Measurements from ENCODE around the gene MED10. TPM values are rescaled to one million over a fixed set of nuclear protein-coding genes. Genes with fewer than 3 reads are reported as not detected.

The MED10 gene
- total RNA-seq, 2 donors from 2014 or later = 28.5 to 36.5 TPM

GRCh38 chr5:6402939-6403338 is 24.6 kb upstream of the MED10 start:
- intact Hi-C loops (cut with DNase I) = no loop called here
- no peak for DNase-seq (ENCODE audit: low spot score)

- intact Hi-C loops (cut with DNase I) = no loop called here
- no peak for DNase-seq (ENCODE audit: low spot score)
Observed at GRCh38 chr5:6401410-6401809, 23.1 kb upstream of the MED10 start.

- no peak for DNase-seq (ENCODE audit: low spot score)
- intact Hi-C loops (cut with DNase I) = no loop called here
Observed at GRCh38 chr5:6399980-6400910, 21.9 kb upstream of the MED10 start.

- intact Hi-C loops (cut with DNase I) = no loop called here
- DNase-seq (ENCODE audit: low spot score) = no peak
Observed at GRCh38 chr5:6398570-6399230, 20.4 kb upstream of the MED10 start.

GRCh38 chr5:6397536-6398269 is 19.4 kb upstream of the MED10 start:
- intact Hi-C loops (cut with DNase I) = no loop called here

DNA sequence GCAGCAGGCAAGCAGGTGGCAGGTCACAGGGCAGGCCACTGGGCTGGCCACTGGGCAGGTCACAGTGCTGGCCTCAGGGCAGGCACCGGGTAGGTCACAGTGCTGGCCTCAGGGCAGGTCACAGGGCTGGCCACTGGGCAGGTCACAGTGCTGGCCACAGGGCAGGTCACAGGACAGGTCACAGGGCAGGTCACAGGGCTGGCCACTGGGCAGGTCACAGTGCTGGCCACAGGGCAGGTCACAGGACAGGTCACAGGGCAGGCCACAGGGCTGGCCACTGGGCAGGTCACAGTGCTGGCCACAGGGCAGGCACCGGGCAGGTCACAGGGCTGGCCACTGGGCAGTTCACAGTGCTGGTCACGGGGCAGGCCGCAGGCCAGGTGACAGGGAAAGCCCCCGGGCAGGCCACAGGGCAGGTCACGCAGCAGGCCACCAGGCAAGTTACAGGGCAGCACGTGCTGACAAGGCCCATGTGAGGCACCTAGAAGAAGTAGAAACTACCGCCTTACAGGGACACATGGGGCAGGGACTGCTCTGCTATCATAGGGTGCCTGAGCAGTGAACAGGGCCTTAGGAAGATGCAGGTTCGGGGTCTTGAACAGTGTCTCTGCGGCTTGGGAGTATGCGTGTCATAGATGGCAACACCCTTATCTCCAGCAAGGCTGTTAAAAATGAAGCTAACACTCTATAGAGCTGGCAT is 18.6 kb upstream of the MED10 start:
- DNase-seq (ENCODE audit: low spot score) = no peak
- intact Hi-C loops (cut with DNase I) = no loop called here

More at GRCh38 chr5:6397536-6398269, 19.4 kb upstream of the MED10 start:
- DNase-seq (ENCODE audit: low spot score) = no peak

- no peak for DNase-seq (ENCODE audit: low spot score)
- intact Hi-C loops (cut with DNase I) = no loop called here
Observed at GRCh38 chr5:6396043-6396442, 17.7 kb upstream of the MED10 start.

DNA sequence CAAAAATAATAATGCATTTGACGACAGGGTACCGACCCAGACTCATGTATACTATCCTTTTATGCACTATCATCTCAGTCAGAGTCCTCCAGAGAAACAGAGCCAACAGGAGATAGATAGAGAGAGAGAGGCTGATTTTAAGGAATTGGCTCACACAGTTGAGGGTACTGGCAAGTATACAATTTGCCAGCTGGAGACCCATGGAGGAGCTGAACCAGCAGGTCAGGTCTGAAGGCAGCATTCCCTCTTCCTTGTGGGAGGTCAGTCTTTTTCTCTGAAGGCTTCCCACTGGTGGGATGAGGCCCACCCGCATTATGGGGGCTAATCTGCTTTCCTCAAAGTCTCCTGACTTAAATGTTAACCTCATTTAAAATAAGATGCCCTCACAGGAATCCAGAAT is 17.3 kb upstream of the MED10 start:
- intact Hi-C loops (cut with DNase I) = no loop called here
- DNase-seq (ENCODE audit: low spot score) = no peak

DNA sequence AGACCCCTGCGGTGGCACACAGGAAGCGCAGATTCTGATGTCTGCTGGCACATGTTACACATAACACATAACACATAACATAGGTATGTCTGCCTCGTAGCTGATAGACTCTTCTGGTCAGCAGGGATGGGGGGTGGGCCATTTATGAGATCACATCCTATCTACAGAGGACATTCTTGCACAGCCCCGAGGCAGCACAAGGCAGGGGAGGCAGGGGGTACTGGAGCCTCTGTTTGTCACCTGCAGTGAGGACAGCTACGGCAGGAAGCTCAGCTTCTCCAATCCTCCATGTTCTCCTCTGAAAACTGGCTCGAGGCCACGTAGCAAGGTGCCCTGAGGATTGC is 16.7 kb upstream of the MED10 start:
- intact Hi-C loops (cut with DNase I) = no loop called here
- DNase-seq (ENCODE audit: low spot score) = no peak

- intact Hi-C loops (cut with DNase I) = no loop called here
- DNase-seq (ENCODE audit: low spot score) = no peak
Observed at GRCh38 chr5:6394429-6395101, 16.2 kb upstream of the MED10 start.

DNA sequence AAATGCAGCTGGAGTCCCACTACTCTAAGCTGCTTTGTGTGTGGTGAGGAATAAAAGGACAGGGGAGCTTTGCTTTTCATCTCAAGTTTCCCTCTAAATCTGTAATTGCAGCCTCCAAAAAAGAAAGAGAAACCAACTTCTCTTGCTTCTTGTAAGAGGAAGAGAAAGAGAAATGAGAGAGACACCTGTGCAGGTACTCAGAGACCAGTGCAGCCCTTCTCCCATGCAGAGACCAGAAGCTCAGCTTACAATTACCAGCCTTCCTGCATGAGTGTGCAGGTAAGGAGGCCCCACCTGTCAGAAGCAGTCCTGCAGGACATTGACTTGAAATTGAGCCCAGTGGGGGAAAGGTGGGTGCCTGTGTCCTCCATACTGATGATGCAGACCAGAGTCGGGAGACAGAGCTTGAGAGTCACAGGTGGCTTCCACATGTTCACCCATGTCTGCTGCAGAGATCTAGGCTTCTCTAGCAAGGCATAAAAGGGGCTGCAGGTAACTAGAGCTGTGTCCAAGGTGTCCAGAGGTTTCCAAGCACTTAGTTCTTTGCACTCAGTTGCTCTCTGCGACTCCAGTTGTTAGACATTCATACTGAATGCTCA is 15.3 kb upstream of the MED10 start:
- intact Hi-C loops (cut with DNase I) = no loop called here
- no peak for DNase-seq (ENCODE audit: low spot score)

- no peak for DNase-seq (ENCODE audit: low spot score)
- intact Hi-C loops (cut with DNase I) = no loop called here
Observed at GRCh38 chr5:6392561-6392960, 14.2 kb upstream of the MED10 start.

DNA sequence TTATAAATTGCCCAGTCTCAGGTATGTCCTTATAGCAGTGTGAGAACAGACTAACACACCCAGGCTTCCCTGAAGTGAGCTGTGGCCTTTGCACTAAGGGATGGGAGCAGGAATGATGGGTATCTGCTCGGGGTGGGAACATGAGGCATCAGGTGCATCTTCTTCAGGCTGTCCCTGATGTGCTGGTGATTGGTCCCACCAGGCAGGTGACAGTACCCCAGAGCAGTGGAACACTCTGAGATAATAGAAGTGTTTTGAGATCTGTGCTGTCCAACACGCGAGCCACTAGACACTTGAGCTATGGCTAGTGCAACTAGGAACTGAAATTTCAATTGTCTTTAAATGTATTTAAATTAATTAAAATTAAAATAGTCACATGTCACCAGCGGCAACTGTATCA is 12.8 kb upstream of the MED10 start:
- DNase-seq (ENCODE audit: low spot score) = no peak
- intact Hi-C loops (cut with DNase I) = no loop called here

- intact Hi-C loops (cut with DNase I) = no loop called here
- no peak for DNase-seq (ENCODE audit: low spot score)
Observed at GRCh38 chr5:6389946-6390530, 11.7 kb upstream of the MED10 start.

- intact Hi-C loops (cut with DNase I) = no loop called here
- DNase-seq (ENCODE audit: low spot score) = no peak
Observed at GRCh38 chr5:6389397-6389796, 11.1 kb upstream of the MED10 start.

- intact Hi-C loops (cut with DNase I) = no loop called here
- DNase-seq (ENCODE audit: low spot score) = no peak
Observed at GRCh38 chr5:6387970-6388369, 9.6 kb upstream of the MED10 start.

DNA sequence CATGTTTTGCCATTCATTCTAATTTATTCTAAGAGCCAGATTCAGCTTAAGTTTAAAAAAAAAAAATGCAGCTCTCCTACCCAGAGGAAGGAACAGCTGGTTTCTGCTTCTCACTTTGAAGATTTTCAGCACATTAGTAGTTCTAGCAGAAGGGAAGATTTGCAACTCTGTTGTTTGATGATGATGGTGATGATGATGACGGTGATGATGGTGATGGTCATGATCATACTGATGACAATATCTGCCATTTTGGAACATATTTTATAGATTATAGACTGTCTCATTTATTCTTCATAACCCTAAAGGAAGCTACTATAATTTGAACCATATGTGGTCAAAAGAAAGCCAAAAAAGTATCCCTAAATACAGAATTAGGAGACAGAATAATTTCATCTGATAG is 7.9 kb upstream of the MED10 start:
- intact Hi-C loops (cut with DNase I) = no loop called here
- no peak for DNase-seq (ENCODE audit: low spot score)

DNA sequence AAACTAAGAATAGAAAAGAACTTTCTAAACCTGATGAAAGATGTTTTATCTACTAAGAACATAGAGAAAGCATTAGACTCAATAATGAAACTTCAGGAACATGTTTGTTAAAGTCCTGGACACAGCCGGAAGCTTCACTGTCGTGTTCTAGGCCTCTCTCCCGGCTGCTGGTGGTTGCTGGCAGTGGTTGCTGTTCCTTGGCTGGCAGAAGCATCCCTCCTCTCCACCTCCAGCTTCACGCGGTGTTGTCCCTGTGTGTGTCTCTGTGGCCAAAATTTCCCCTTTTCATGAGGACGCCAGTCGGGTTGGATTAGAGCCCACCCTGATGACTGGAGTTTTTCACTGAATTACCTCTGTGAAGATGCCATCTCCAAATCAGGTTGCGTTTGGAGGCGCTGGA is 6.5 kb upstream of the MED10 start:
- DNase-seq (ENCODE audit: low spot score) = no peak
- intact Hi-C loops (cut with DNase I) = no loop called here
